GM21737 (cell line): ENCODE results near the gene NT5DC2.

Source experiments
- ATAC-seq: cut with Tn5 transposase; IDR thresholded peaks from one replicate; pipeline ENCODE4 v1.9.1; 2021; ENCODE audit warnings: mild to moderate bottlenecking, moderate library complexity; ENCODE audit not compliant: unreplicated experiment

Gene NT5DC2

DNA sequence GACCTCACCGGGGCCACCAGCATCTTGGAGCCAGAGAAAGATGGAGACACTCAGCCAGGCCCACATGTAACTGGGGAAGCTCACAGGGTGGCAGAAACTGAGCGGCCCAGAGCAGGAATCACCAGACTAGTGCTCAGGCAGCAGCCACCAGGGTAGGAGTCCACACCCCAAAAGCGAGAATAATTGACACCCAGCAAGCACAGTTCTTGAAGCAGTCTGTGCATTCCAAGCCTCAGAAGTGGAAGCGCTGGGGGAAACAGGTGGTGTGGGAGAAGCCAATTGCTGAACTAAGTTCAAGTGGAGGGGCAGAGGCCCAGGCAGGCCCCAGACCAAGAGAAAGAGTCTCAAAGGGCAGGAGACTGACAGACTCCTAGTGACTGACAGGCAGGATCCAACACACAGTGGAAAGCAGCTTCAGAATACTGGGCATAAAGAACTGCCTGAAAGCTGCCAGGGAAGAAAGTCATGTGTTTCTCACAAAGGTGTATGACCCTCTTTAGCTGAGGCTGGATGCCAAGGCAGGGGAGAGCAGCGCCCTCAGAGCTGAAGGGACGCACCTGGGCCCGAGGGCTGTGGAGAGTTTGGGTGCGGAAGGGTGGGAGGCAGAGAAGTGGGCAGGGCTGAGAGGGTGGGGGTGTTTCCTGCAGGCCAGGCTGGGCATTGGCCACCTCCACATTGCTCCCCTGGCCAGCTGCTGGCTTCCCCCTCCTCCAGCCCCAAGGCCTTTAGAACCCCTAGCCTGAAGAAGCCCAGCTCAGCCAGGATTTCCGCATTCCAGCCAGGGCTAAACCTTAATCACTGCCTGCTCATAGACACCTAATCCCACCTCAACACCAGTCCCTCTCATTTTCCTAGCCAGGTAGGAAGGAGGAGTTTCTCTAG lies 7.7 kb downstream of the NT5DC2 start:
- ATAC-seq = no peak

DNA sequence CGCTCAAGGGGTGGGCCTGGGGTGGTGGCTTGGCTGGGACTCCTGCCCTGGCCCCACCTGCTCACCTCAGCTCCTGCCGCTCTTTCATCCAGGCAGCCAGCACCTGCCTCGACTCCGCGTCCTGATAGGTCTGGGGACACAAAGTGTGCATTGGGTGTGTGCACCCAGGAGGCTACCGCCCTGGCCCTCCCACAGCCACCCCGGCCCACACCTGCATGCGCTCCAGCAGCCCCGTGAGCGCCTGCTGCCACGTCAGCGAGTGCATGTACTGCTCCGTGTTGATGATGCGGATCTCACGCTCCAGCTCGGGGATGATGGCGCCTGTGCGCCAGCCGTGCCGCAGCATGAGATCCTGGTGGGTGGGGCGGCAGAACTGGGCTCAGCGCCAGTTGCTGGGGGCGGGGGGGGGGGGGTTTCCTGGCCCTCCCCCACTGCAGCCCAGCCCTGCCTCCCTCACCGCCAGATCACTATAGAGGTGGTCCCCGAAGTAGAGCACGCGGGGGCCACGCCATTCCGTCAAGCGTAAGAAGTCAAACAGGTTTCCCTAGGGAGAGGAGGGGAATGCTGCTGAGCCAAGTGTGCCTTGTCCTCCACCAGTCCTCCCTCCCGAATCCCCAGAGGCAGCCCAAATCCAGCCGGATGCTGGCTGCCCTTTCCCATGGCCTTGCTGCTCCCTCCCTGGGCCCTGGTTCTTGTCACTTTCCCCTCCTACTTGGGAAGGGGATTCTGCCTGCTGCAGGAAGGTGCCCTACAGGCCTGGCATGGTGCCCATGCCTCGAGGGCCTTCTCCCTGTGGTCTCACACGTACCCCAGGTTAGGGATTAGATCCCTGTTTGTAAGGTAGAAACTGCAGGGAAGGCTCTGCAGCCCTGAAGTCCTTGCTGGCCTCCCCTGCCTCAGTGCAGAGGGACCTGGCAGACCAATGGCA lies 8.6 kb downstream of the NT5DC2 start:
- no peak for ATAC-seq

DNA sequence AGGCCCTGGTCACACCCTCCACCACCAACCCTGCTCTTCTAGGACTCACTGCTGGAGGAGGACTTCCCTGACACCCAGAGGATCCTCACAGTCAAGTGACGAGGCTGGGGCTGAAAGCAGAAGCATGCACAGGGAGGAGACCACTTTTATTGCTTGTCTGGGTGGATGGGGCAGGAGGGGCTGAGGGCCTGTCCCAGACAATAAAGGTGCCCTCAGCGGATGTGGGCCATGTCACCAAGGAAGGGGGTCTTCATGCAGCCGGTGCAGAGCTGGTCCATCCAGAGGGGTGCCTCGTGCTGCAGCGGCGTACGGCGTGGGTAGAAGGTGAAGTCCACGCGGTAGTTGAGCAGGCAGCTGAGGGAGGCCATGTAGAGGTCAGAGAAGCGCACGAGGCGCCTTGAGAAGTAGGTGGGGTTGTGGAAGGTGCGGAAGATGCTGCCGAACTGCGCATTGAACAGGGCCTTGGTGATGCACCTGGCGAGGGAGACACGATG lies 9.4 kb downstream of the NT5DC2 start:
- no peak for ATAC-seq

- ATAC-seq = no peak
Observed at GRCh38 chr3:52523386-52524257, 10.0 kb downstream of the NT5DC2 start.

DNA sequence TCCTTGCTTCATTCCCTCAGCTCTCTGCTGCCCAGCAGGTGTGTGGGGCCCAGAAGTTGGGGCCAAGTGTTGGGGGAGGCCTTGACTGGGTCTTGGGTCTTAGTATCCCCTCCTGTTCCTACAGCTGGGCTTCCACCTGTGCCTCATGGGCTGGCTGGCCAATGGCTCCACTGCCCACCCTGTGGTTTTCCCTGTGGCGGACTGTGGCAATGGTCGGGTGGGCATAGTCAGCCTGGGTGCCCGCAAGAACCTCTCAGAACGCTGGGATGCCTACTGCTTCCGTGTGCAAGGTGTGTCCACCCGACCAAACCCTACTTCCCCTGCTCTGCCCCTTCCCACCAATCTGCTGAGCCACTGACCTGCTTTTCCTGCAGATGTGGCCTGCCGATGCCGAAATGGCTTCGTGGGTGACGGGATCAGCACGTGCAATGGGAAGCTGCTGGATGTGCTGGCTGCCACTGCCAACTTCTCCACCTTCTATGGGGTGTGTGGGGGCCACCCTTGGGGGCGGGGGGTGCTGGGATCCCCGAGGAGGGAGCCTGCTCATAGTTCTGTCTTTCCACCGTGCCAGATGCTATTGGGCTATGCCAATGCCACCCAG lies 10.9 kb downstream of the NT5DC2 start:
- no peak for ATAC-seq

DNA sequence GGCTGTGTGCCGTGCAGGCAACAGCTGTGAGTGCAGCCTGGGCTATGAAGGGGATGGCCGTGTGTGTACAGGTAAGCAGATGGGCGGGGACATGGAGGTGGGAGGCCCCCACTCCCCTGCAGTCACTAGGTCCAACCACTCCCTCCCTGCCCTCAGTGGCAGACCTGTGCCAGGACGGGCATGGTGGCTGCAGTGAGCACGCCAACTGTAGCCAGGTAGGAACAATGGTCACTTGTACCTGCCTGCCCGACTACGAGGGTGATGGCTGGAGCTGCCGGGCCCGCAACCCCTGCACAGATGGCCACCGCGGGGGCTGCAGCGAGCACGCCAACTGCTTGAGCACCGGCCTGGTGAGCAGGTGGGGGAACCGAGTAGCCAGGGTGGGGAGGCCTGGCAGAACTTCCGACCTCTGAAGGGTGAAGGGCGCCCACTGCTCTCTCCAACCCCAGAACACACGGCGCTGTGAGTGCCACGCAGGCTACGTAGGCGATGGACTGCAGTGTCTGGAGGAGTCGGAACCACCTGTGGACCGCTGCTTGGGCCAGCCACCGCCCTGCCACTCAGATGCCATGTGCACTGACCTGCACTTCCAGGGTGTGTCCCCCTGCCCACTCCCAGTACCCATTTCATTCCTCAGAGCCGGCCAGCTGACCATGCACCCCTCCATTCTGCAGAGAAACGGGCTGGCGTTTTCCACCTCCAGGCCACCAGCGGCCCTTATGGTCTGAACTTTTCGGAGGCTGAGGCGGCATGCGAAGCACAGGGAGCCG lies 11.6 kb downstream of the NT5DC2 start:
- no peak for ATAC-seq

- no peak for ATAC-seq
Observed at GRCh38 chr3:52521488-52521824, 12.2 kb downstream of the NT5DC2 start.

DNA sequence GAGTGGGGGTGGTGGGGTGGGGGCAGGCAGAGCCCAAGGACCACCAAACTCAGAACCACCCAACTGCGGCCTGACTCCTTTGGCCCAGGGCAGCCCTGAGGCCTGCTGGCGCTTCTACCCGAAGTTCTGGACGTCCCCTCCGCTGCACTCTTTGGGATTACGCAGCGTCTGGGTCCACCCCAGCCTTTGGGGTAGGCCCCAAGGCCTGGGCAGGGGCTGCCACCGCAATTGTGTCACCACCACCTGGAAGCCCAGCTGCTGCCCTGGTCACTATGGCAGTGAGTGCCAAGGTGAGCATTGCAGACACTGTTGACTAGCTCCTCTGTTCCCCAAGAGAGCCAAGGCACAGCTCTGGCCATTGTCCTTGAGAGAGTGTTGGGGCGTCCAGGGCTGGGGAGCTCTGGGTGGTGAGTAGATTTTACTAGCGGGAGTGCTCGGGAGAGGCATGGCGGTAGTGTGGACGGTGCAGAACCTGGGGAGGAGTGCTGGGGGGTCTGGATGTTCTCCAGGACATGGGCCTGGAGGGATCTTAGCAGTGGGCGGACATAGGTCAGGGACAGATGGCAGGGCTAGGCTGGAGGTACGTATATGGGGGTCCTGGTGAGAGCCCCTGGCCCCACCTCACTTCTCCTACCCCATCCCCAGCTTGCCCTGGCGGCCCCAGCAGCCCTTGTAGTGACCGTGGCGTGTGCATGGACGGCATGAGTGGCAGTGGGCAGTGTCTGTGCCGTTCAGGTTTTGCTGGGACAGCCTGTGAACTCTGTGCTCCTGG lies 12.8 kb downstream of the NT5DC2 start:
- ATAC-seq = no peak

DNA sequence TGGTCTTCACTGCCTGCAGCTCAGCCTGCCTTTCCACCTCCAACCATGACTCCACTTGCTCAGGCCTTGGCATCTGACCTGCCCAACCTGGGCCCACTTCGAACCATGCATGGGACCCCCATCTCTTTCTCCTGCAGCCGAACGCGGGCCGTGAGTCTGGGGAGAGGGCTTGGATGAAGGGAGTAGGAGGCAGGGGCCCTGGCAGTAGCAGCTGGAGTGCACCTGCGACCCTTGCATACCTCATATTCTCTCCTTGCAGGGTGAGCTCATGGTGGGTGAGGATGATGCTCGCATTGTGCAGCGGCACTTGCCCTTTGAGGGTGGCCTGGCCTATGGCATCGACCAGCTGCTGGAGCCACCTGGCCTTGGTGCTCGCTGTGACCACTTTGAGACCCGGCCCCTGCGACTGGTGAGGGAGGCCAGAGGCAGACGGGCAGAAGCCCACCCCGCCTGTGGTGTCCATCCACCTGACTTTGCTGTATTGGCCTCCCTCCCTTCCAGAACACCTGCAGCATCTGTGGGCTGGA lies 13.5 kb downstream of the NT5DC2 start:
- ATAC-seq = no peak

DNA sequence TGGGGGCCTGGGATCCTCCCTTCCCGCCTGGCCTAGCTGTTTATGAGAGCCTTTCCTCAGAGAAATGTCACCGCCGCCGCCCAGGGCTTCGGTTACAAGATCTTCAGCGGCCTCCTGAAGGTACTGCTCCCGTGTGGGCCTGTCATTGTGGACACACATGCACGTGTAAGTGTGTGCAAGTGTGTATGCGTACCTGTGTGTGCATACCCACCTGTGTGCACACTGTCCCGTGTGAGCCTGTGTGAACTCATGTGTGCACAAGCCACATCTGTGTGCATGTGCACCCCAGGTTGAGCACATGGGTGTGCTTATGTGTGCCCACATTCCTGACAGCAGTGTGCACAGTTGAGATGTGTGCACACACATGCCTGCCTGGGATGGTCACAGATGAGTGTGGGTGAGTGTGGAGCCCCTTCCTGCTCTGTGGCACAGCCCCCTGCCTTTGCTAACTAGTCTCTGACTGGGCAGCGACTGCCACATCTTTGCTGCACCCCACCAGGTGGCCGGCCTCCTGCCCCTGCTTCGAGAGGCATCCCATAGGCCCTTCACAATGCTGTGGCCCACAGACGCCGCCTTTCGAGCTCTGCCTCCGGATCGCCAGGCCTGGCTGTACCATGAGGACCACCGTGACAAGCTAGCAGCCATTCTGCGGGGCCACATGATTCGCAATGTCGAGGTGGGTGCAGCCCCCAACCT lies 14.1 kb downstream of the NT5DC2 start:
- ATAC-seq = no peak

- ATAC-seq = no peak
Observed at GRCh38 chr3:52518723-52519444, 14.8 kb downstream of the NT5DC2 start.

- ATAC-seq = no peak
Observed at GRCh38 chr3:52517796-52518722, 15.6 kb downstream of the NT5DC2 start.

- no peak for ATAC-seq
Observed at GRCh38 chr3:52516509-52517195, 17.0 kb downstream of the NT5DC2 start.

DNA sequence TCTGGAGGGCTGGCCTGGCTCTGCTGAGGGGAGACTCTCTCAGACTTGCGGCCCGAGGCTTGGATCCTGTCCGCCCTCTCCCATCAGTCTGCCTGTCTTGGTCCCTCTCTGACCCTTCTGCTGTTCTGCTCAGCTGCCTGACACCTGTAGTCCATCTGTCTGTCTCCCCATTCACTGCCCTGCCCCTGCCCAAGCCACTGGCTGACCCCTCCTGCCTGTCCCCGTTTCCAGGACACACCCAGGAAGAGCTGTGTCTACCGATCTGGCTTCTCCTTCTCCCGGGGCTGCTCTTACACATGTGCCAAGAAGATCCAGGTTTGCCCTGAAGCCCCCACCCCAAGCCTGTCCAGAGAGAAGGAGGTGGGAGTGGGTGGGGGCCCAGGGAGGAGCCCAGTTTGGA lies 18.5 kb downstream of the NT5DC2 start:
- no peak for ATAC-seq

GRCh38 chr3:52514576-52514975 lies 19.1 kb downstream of the NT5DC2 start:
- ATAC-seq = no peak

DNA sequence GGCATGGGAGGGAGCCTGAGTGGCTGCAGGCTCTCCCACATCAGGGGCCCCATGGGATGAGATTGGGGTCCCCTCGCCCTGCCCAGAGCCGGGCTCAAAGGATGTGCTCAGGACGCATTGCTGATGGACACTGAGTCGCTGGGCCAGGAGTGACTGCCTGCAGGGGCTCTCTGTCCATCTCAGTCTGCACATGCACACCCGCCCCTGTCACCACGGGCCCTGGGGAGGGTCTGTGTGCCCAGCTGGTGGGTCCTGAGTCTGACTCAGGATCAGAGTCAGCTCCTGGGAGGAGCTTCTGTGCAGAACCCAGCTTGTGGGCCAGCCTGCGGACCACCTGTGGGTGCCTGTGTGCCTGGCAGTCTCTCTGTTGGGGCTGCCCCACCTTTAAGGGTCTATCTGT lies 20.4 kb downstream of the NT5DC2 start:
- no peak for ATAC-seq
